ENCODE results near the gene ZCCHC12.

Gene ZCCHC12

DNA sequence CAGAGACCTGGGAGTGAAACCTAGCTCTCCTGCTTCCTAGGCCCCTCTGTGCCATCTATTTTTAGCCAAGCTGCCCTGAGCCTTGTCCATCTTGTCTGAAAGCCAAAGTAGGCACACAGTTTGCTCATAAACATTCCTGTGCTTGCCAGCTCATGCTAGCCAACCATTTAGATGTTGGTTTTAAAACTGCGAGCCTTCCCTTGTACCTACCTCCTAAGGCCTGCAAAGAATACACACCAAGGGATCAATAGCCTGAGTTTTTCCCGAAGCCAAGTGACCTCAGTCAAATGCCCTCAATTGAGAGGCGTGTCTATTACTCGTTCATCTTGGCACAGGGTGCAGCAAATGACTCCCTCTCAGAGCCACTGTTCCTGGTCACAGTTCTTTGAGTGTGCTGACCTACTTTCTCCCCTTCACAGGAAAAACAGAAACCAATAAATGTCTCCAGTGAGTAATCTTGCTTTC lies 48.5 kb downstream of the ZCCHC12 start:
- DNase-seq: no peak

Data from CD4-positive, alpha-beta T cell treated with Interleukin-17A for 1 hour (primary cell).